Ovary (tissue), 10 donors: Measurements from ENCODE around the gene CALML4. TPM values are rescaled to one million over a fixed set of nuclear protein-coding genes. Genes with fewer than 3 reads are reported as not detected.

Experiments
- DNase-seq, 5 donors: peaks; one replicate each; pipeline ENCODE4 v3.0.0-alpha.2; 2019 to 2020
- H3K27ac ChIP-seq, 2 donors: fragments of 200-600 bp; one replicate each; pipeline versions ENCODE4 v1.5.1 to v1.8.0; 2019 to 2022
- H3K27me3 ChIP-seq: fragments of 200-600 bp; one replicate; pipeline ENCODE4 v1.8.0; 2022
- H3K36me3 ChIP-seq: fragments of 200-600 bp; sonication (generic); one replicate; pipeline ENCODE4 v1.5.1; 2019
- H3K4me1 ChIP-seq: one replicate; pipeline ENCODE4 v1.8.1; 2013; ENCODE audit warnings: mild to moderate bottlenecking, moderate library complexity; ENCODE audit not compliant: insufficient read depth
- H3K4me3 ChIP-seq: fragments of 200-600 bp; sonication (generic); one replicate; pipeline ENCODE4 v1.5.1; 2017
- H3K9me3 ChIP-seq, 2 donors: fragments of 200-600 bp in 1 of 2; sonication (generic) in 1 of 2; one replicate each; pipeline versions ENCODE4 v1.5.1 to v1.8.1; 2013 to 2019; ENCODE audit warnings: mild to moderate bottlenecking in 1 of 2, moderate library complexity in 1 of 2
- CTCF ChIP-seq, 3 donors: fragments of 450-650 bp in 2 of 3; fragments of 200-600 bp in 1 of 3; IDR thresholded peaks; one replicate each; pipeline versions ENCODE4 v1.5.1 to v1.8.0; 2016 to 2022; ENCODE audit warnings: antibody characterized with exemption in 3 of 3, mild to moderate bottlenecking in 1 of 3
- EP300 ChIP-seq: sonication (generic); formaldehyde crosslinking; IDR thresholded peaks from one replicate; pipeline ENCODE4 v1.6.1; 2017; ENCODE audit warnings: antibody characterized with exemption
- POLR2A ChIP-seq: fragments of 450-650 bp; IDR thresholded peaks from one replicate; pipeline ENCODE4 v1.6.1; 2017; ENCODE audit warnings: antibody characterized with exemption, mild to moderate bottlenecking, moderate library complexity
- WGBS, 3 donors: extraction: QIAGEN DNeasy Blood & Tissue Kit in 1 of 3; methylation state at CpG; one replicate each; pipeline versions ENCODE4 v1.1.5 to v1.1.7; 2013 to 2017; 5-methylcytosine and 5-hydroxymethylcytosine counted together
- intact Hi-C, 4 donors: fragments of 100-400 bp; cut with DNase I; formaldehyde crosslinking; loops; one replicate each; pipeline versions ENCODE4 v1.11.0 to v1.15.1; 2022 to 2023
- long read RNA-seq, 3 donors: library from polyadenylated mRNA in 2 of 3; unstranded in 2 of 3; transcript quantifications; one replicate each; pipeline ENCODE4 v2.0.0 and lab custom pipeline, GENCODE V29; 2021 to 2026
- polyA plus RNA-seq, 2 donors: library from polyadenylated mRNA; stranded (reverse); fragments of 200-250 nt in 1 of 2; fragments of 350-450 nt in 1 of 2; fragmentation: Illumina TruSeq in 1 of 2; extraction: RNeasy Lipid Tissue Mini Kit (QIAGEN cat#74804) in 1 of 2; gene quantifications; one replicate each; pipeline ENCODE4 v1.2.3, GENCODE V29; 2013 to 2014
- total RNA-seq, 7 donors: library from RNA; depleted of rRNA in 2 of 7; stranded (reverse); fragments of >200 nt in 2 of 7; fragmentation: NEBNext Ultra II Directional in 3 of 7; extraction: Animal tissue kit (Norgen Biotek cat#: 25700) in 3 of 7; gene quantifications; one replicate each; pipeline versions ENCODE4 v1.1.0 to v1.2.4, GENCODE V29; 2016 to 2023
- donor health status: DM: no; HTN: no; CAD: no; lungs with moderate emphysema.
- donor health status: DM: no; HTN: no; CAD: no.
- donor health status: Bipolar disorder and iron deficiency.
- donor health status: DM: yes; HTN: yes; CAD: no.
- donor health status: DM: no; HTN: no; CAD: no.
- donor health status: DM: yes; HTN: yes; CAD: no.

The CALML4 gene
- total RNA-seq = 1 to 10 TPM; 2.5 to 9.3 (median 3.2) TPM
- 1 to 10 TPM; 3.2 to 9.5 TPM for polyA plus RNA-seq
- long read RNA-seq, donor 1, partial matches to known transcripts = 1 of 3 reads
- long read RNA-seq, donor 1, other reads (novel, unspliced or antisense) = 1 of 3 reads
- long read RNA-seq, donor 2, full-length matches to known transcripts = 2 of 2 reads
- long read RNA-seq, donor 2, partial matches to known transcripts = 0 of 2 reads
- long read RNA-seq, donor 2, other reads (novel, unspliced or antisense) = 0 of 2 reads
- long read RNA-seq, donor 3, full-length matches to known transcripts = 4 of 5 reads
- long read RNA-seq, donor 3, partial matches to known transcripts = 1 of 5 reads
- long read RNA-seq, donor 3, other reads (novel, unspliced or antisense) = 0 of 5 reads

GRCh38 chr15:68204776-68205557 is at the start of gene CALML4:
TSS of gene CALML4 (minus strand) at chr15:68205332. CDS start at chr15:68205247, 85 bp downstream.
- H3K27ac ChIP-seq = no peak within 1 kb of the TSS
- intact Hi-C loops = no loop called here

GRCh38 chr15:68252925-68253534 is 47.9 kb upstream of the CALML4 start:
- WGBS, 3 donors = 4 to 7% (median 6%) methylated on average over 7 of the region's 7 CpGs
- Histone ChIP-seq H3K4me1 (peaks cover 4% of the 10 kb centered on the region), H3K9me3 (no peaks in the 10 kb centered on the region), H3K36me3 (no peaks in the 10 kb centered on the region), H3K27me3 (no peaks in the 10 kb centered on the region), H3K4me3 (no peak overlapping the region), H3K27ac (no peak overlapping the region)
- peak in 2 of 5 donors; percentile 31 to 57 for DNase-seq
- intact Hi-C loops = loop anchor here in 1 of 4 donors (10.0 kb wide), 4 partner anchors 52 to 622 kb away; no protein-coding TSS in a partner anchor
- peak; percentile 86 to 91 (median 87) for TF ChIP-seq CTCF (IDR thresholded peaks at IDR 0.05)
- TF ChIP-seq EP300 = no peak
- TF ChIP-seq POLR2A = no peak

More at GRCh38 chr15:68204776-68205557, at the start of gene CALML4:
- no peak within 1 kb of the TSS for H3K4me3 ChIP-seq
- no peaks in the 10 kb centered on the region for H3K9me3 ChIP-seq
- TF ChIP-seq EP300 (no peak), CTCF (IDR thresholded peaks at IDR 0.05) (no peak), POLR2A (no peak)
- H3K36me3 ChIP-seq = no peaks in the 10 kb centered on the region
- no peaks in the 10 kb centered on the region for H3K27me3 ChIP-seq
- peak; percentile 60 to 81 (median 67) for DNase-seq
- WGBS, 3 donors = 25 to 38% (median 31%) methylated on average over 16 of the region's 16 CpGs
- peaks cover 14% of the 10 kb centered on the region for H3K4me1 ChIP-seq

- no peaks in the 10 kb centered on the region for H3K9me3 ChIP-seq
- TF ChIP-seq EP300 (no peak), POLR2A (no peak), CTCF (IDR thresholded peaks at IDR 0.05) (no peak)
- no peaks in the 10 kb centered on the region for H3K36me3 ChIP-seq
- 48 to 68% (median 49%) methylated on average over 3 of the region's 3 CpGs for WGBS, 3 donors
- H3K4me1 ChIP-seq = no peaks in the 10 kb centered on the region
- H3K27me3 ChIP-seq = no peaks in the 10 kb centered on the region
- DNase-seq = no peak
- intact Hi-C loops = no loop called here
- no peak overlapping the region for H3K27ac ChIP-seq
- no peak overlapping the region for H3K4me3 ChIP-seq
Measured at GRCh38 chr15:68249058-68249713, 44.1 kb upstream of the CALML4 start.

- no peaks in the 10 kb centered on the region for H3K27me3 ChIP-seq
- 95 to 100% (median 96%) methylated on average over 1 of the region's 1 CpG for WGBS, 3 donors
- no peaks in the 10 kb centered on the region for H3K36me3 ChIP-seq
- no peak for TF ChIP-seq POLR2A
- no peak for TF ChIP-seq CTCF (IDR thresholded peaks at IDR 0.05)
- no peak for TF ChIP-seq EP300
- no peak overlapping the region for H3K4me3 ChIP-seq
- intact Hi-C loops = no loop called here
- H3K9me3 ChIP-seq = peaks cover 0 to 2% of the 10 kb centered on the region in 2 donors
- DNase-seq = no peak
- no peak overlapping the region for H3K27ac ChIP-seq
- H3K4me1 ChIP-seq = no peaks in the 10 kb centered on the region
Measured at GRCh38 chr15:68244235-68244634, 39.1 kb upstream of the CALML4 start.
